ENCODE measurements around the gene UNC5CL. TPM values are rescaled to one million over a fixed set of nuclear protein-coding genes. Genes with fewer than 3 reads are reported as not detected.
A peak's percentile ranks its signal among the peaks of the same experiment; 100 is the strongest.

The UNC5CL gene
- total and polyA plus RNA-seq, 2 donors from 2014 or later = 41.3 to 53.7 TPM

DNA sequence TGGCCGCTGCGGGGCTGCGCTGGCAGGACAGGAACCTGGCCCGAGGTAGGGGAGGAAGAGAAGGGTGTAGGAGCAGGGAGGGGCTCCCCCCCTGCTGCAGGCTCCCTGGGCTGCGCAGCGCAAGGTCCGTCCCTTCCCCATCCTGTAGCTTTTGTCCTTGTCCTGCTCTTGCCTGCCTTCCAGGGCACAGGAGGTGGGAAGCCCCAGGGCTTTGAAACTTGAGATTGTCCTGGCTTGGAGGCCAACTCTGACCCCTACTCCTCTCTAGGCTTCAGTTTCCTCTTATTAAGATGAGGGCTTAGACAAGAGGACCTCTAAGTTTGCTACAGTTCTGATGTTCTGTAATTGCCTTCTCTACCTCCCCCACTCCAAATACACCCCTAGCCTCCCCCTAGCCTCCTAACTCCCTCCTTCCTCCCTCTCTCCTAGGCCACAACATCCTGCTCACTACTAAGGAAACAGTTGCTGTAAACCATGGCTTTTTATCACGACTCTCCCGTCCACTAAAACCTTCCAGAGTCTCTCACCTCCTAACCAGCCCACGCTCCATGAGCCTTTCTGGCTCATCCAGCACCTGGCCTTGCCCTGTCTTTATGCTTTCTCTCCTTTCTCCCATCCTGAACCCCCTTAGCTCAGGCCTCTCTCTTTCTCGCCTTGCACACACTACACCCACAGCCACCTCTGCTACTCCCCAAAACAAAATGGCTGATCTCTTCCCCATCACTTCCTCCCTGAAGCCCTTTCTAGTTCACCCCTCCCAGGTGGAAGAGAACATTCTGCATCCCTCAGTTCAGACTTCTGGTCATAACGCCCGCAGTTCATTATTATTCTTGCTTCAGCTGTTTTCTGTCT is 10.2 kb downstream of the UNC5CL start:
- TF ChIP-seq CTCF (IDR thresholded peaks at IDR 0.05; ENCODE audit: borderline replicate concordance, extremely low read depth, insufficient read depth) = no peak
- FAIRE-seq = no peak

DNA sequence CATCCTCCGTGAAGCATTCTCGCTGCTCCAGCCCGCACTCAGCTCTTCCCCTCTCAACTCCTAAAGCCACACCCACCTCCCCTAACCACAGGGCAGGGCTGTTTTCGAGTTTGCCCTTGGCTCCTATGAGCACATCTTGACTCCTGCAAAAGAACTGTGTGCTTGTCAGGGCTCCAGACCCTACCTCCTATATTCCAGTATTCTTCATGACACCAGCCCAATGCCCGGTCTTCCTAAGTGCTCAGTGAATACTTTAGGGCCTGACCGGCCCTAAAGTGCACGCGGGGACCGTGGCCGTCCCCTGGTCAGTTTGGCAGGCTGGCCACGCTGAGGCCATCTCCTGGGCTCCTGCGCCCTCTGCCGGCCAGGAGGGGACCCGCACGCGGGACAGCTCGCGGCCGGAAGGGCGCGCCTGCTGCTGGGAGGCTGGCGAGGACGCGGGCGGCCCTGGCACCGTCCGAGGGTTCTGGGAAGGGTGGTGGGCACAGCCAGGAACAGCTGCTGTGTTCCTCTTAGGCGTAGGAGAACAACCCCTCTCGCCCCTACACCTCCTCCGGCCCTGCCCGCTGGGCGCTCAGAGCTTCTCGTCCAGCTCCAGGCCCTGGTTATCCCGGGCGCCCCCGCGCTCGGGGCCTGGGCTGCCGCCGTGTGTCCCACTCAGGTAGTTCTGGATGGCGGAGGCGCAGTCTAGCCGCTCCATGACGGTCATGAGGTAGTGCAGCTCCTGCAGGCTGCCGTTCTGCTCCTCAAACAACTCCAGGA is 11.0 kb downstream of the UNC5CL start:
- TF ChIP-seq CTCF (IDR thresholded peaks at IDR 0.05; ENCODE audit: borderline replicate concordance, extremely low read depth, insufficient read depth) = peak; percentile 96
- Histone ChIP-seq H3K4me3 (ENCODE audit: low read length in 3 of 3) (peak overlapping the region; percentile 56 to 59 (median 58)), H3K4me1 (ENCODE audit: control insufficient read depth in 2 of 3, insufficient read depth in 2 of 3, low read depth in 1 of 3, low read length in 3 of 3) (peaks cover 0 to 18% (median 7%) of the 10 kb centered on the region in 3 donors), H3K9ac (ENCODE audit: low read length in 3 of 3) (peak overlapping the region; percentile 46 to 81 (median 66)), H3K27me3 (ENCODE audit: control insufficient read depth, insufficient read depth, low read length) (no peaks in the 10 kb centered on the region), H3K36me3 (ENCODE audit: control insufficient read depth in 2 of 3, insufficient read depth in 3 of 3, low read length in 3 of 3) (peaks cover 0 to 9% (median 6%) of the 10 kb centered on the region in 3 donors), H3K9me3 (ENCODE audit: control insufficient read depth in 2 of 3, insufficient read depth in 1 of 3, low read length in 3 of 3) (no peaks in the 10 kb centered on the region), H3K27ac (ENCODE audit: low read depth in 2 of 2, low read length in 2 of 2) (peak overlapping the region; percentile 56 to 71)
- intact Hi-C loops (cut with DNase I) = no loop called here
- peak; percentile 91 to 95 (median 94) for DNase-seq
- FAIRE-seq = no peak

More for the DNA sequence above, 10.2 kb downstream of the UNC5CL start:
- peaks cover 0 to 10% (median 4%) of the 10 kb centered on the region in 3 donors for H3K4me1 ChIP-seq (ENCODE audit: control insufficient read depth in 2 of 3, insufficient read depth in 2 of 3, low read depth in 1 of 3, low read length in 3 of 3)
- peak overlapping the region; percentile 56 to 71 for H3K27ac ChIP-seq (ENCODE audit: low read depth in 2 of 2, low read length in 2 of 2)
- H3K36me3 ChIP-seq (ENCODE audit: control insufficient read depth in 2 of 3, insufficient read depth in 3 of 3, low read length in 3 of 3) = peaks cover 0 to 14% (median 14%) of the 10 kb centered on the region in 3 donors
- peak overlapping the region; percentile 27 to 81 (median 66) for H3K9ac ChIP-seq (ENCODE audit: low read length in 3 of 3)
- H3K27me3 ChIP-seq (ENCODE audit: control insufficient read depth, insufficient read depth, low read length) = no peaks in the 10 kb centered on the region
- intact Hi-C loops (cut with DNase I) = no loop called here
- H3K4me3 ChIP-seq (ENCODE audit: low read length in 3 of 3) = peak overlapping the region; percentile 49 to 58 (median 51)
- peak; percentile 77 to 89 (median 83) for DNase-seq
- H3K9me3 ChIP-seq (ENCODE audit: control insufficient read depth in 2 of 3, insufficient read depth in 1 of 3, low read length in 3 of 3) = no peaks in the 10 kb centered on the region

GRCh38 chr6:41027241-41027640 is 11.8 kb downstream of the UNC5CL start:
- H3K4me3 ChIP-seq (ENCODE audit: low read length in 3 of 3) = peak overlapping the region; percentile 15 to 58 (median 56)
- TF ChIP-seq CTCF (IDR thresholded peaks at IDR 0.05; ENCODE audit: borderline replicate concordance, extremely low read depth, insufficient read depth) = no peak
- peaks cover 0 to 7% (median 6%) of the 10 kb centered on the region in 3 donors for H3K36me3 ChIP-seq (ENCODE audit: control insufficient read depth in 2 of 3, insufficient read depth in 3 of 3, low read length in 3 of 3)
- H3K27me3 ChIP-seq (ENCODE audit: control insufficient read depth, insufficient read depth, low read length) = no peaks in the 10 kb centered on the region
- H3K27ac ChIP-seq (ENCODE audit: low read depth in 2 of 2, low read length in 2 of 2) = peak overlapping the region in 1 of 2 donors; percentile 71
- H3K9me3 ChIP-seq (ENCODE audit: control insufficient read depth in 2 of 3, insufficient read depth in 1 of 3, low read length in 3 of 3) = no peaks in the 10 kb centered on the region
- H3K9ac ChIP-seq (ENCODE audit: low read length in 3 of 3) = peak overlapping the region; percentile 6 to 66 (median 46)
- intact Hi-C loops (cut with DNase I) = no loop called here
- no peak for FAIRE-seq
- peaks cover 0 to 22% (median 7%) of the 10 kb centered on the region in 3 donors for H3K4me1 ChIP-seq (ENCODE audit: control insufficient read depth in 2 of 3, insufficient read depth in 2 of 3, low read depth in 1 of 3, low read length in 3 of 3)
- no peak for DNase-seq

Measured in kidney (tissue), 14 donors.